MM.1S (cell line): Measurements from ENCODE around the gene MAP2K3.

Experiments used
- CTCF ChIP-seq: fragments of 300-600 bp; sonication (generic); IDR thresholded peaks from 2 replicates; pipeline ENCODE4 v1.5.1; 2016; ENCODE audit warnings: antibody characterized with exemption, low read length, mixed read lengths
- EZH2 ChIP-seq: fragments of 300-600 bp; sonication (generic); optimal IDR thresholded peaks from 2 replicates; pipeline ENCODE3; 2017; ENCODE audit warnings: low read depth, mild to moderate bottlenecking, antibody characterized with exemption, low read length, mixed read lengths
- EZH2phosphoT487 ChIP-seq: fragments of 300-600 bp; sonication (generic); IDR thresholded peaks from 2 replicates; pipeline ENCODE4 v1.6.1; 2018; ENCODE audit warnings: antibody characterized with exemption, low read length

DNA sequence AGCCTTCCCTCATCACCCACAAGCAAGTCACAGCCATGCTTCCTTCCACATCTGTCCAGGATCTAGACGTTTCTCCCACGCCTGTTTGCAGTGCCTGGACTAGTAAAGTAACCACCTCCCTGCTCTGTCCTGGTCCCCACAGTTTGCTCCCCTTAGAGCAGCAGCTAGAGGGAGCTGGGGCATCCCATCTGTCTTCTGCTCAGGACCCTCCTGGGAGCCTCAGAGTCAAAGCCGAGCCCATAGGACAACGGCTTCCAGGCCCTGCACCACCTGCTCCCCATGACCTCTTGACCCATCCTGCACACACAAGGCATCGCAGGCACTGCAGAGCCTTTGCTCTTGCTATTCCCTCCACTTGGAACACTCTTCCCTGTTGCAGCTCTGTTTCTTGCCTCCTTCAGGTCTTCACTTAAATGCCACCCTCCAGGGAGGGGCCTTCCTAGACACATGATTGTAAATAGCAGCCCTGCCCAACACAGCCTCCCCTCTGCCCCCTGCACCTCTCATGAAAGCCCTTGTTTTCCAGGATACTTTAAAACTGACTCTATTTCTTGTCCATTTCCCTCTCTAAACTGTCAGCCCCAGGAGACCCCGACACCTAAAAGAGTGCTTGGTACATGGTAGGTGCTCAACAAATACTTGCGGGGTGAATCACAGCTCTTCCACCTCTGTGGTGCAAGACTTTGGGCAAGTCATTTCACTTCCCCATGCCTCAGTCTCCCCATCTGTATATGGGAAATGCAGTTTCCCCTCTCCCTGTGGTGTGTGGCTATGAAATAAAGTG is 34.4 kb upstream of the MAP2K3 start:
- TF ChIP-seq CTCF (no peak), EZH2 (no peak), EZH2phosphoT487 (no peak)
